ENCODE results near the gene RIMKLB.

The RIMKLB gene

GRCh38 chr12:8697476-8698131 is at the start of gene RIMKLB:
RIMKLB (plus strand) TSS chr12:8697991; CDS start chr12:8713867, 15,876 bp downstream.
- peak in 13 of 14 donors; percentile 42 to 81 (median 66) for DNase-seq

GRCh38 chr12:8648576-8649205 is 49.1 kb upstream of the RIMKLB start:
- no peak for DNase-seq

GRCh38 chr12:8655421-8655820 is 42.4 kb upstream of the RIMKLB start:
- DNase-seq, result no peak

GRCh38 chr12:8658346-8658745 is 39.4 kb upstream of the RIMKLB start:
- no peak for DNase-seq

- no peak for DNase-seq
Observed at GRCh38 chr12:8661016-8661415, 36.8 kb upstream of the RIMKLB start.

- no peak for DNase-seq
Observed at GRCh38 chr12:8661751-8662150, 36.0 kb upstream of the RIMKLB start.

GRCh38 chr12:8662593-8662992 is 35.2 kb upstream of the RIMKLB start, which contains the start of gene MFAP5:
MFAP5 (minus strand) TSS chr12:8662826; CDS start chr12:8662104, 722 bp downstream.
- no peak for DNase-seq

- DNase-seq, result peak in 1 of 14 donors; percentile 35
Observed at GRCh38 chr12:8664228-8664913, 33.4 kb upstream of the RIMKLB start.

GRCh38 chr12:8665759-8666158 is 32.0 kb upstream of the RIMKLB start:
- no peak for DNase-seq

- DNase-seq, result no peak
Observed at GRCh38 chr12:8667270-8667669, 30.5 kb upstream of the RIMKLB start.

GRCh38 chr12:8668441-8668840 is 29.4 kb upstream of the RIMKLB start:
- peak in 2 of 14 donors; percentile 7 to 81 for DNase-seq

- no peak for DNase-seq
Observed at GRCh38 chr12:8672381-8672780, 25.4 kb upstream of the RIMKLB start.

GRCh38 chr12:8675591-8676036 is 22.2 kb upstream of the RIMKLB start:
- DNase-seq, result no peak

- DNase-seq, result no peak
Observed at GRCh38 chr12:8676651-8677050, 21.1 kb upstream of the RIMKLB start.

- no peak for DNase-seq
Observed at GRCh38 chr12:8677362-8677761, 20.4 kb upstream of the RIMKLB start.

- DNase-seq, result no peak
Observed at GRCh38 chr12:8678661-8679111, 19.1 kb upstream of the RIMKLB start.

- DNase-seq, result no peak
Observed at GRCh38 chr12:8680533-8680932, 17.3 kb upstream of the RIMKLB start.

- DNase-seq, result no peak
Observed at GRCh38 chr12:8681129-8681884, 16.5 kb upstream of the RIMKLB start.

- no peak for DNase-seq
Observed at GRCh38 chr12:8685051-8685450, 12.7 kb upstream of the RIMKLB start.

GRCh38 chr12:8687846-8688601 is 9.8 kb upstream of the RIMKLB start:
- DNase-seq, result peak in 11 of 14 donors; percentile 3 to 74 (median 43)

- DNase-seq, result peak in 2 of 14 donors; percentile 11 to 25
Observed at GRCh38 chr12:8689681-8690080, 8.1 kb upstream of the RIMKLB start.

GRCh38 chr12:8692573-8692972 is 5.2 kb upstream of the RIMKLB start:
- peak in 12 of 14 donors; percentile 8 to 77 (median 26) for DNase-seq

Measured in C1 segment of cervical spinal cord (tissue), 14 donors.